Jurkat, Clone E6-1 (cell line): Measurements from ENCODE around the gene L1CAM.
"Not testable (repeated sequence)": the region's sequence is repeated elsewhere in the genome, so short reads cannot be mapped to it uniquely, and the experiment has no call there.

Experiments
- DNase-seq: peaks from one replicate; pipeline ENCODE4 v3.0.0-alpha.2; 2011; ENCODE audit warnings: low read depth, low spot score
- H3K4me3 ChIP-seq: 2 replicates; pipeline ENCODE4 v1.5.1; 2011; ENCODE audit warnings: mild to moderate bottlenecking, low read length, control low read depth, moderate library complexity

Gene L1CAM

GRCh38 chrX:153819384-153820040, 66.5 kb downstream of the L1CAM start:
- H3K4me3 ChIP-seq = peak overlapping the region; percentile 45

GRCh38 chrX:153818571-153819383, 67.2 kb downstream of the L1CAM start:
- peak overlapping the region; percentile 45 for H3K4me3 ChIP-seq
- no peak for DNase-seq

More at GRCh38 chrX:153819384-153820040, 66.5 kb downstream of the L1CAM start:
- DNase-seq = no peak

GRCh38 chrX:153818064-153818463, 67.9 kb downstream of the L1CAM start:
- DNase-seq, H3K4me3 ChIP-seq: not testable (repeated sequence)

- no peak overlapping the region for H3K4me3 ChIP-seq
- peak; percentile 23 for DNase-seq
Measured at GRCh38 chrX:153816831-153817690, 68.9 kb downstream of the L1CAM start.

- no peak for DNase-seq
- no peak overlapping the region for H3K4me3 ChIP-seq
Measured at GRCh38 chrX:153814591-153815315, 71.2 kb downstream of the L1CAM start.

DNA sequence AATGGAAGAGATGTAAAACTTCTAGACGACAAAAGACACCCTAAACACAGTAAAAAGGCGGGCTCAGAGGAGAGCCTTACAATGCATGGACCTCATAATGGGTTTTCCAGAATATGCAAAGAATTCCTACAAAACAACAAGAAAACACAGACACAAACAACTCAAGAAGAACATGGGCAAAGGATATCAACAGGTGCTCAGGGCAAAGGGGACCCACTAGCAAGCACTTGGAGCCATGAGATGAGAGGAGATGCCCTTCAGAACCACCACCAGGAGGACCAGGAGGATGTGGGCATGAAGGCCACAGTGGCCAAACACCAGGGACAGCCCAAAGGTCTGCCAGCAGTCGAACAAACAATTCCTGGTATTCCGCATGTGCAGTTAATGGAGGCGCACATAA, 72.8 kb downstream of the L1CAM start:
- H3K4me3 ChIP-seq = no peak overlapping the region
- no peak for DNase-seq

GRCh38 chrX:153812220-153812619, 73.8 kb downstream of the L1CAM start:
- no peak overlapping the region for H3K4me3 ChIP-seq
- no peak for DNase-seq
